ENCODE data around the gene TXNDC8.

- TF ChIP-seq EZH2 (IDR thresholded peaks at IDR 0.05), result no peak
- TF ChIP-seq FOXP2 (optimal IDR thresholded peaks at IDR 0.05; ENCODE audit: control extremely low read depth, extremely low read length, insufficient read depth), result no peak
- no peak for TF ChIP-seq POLR2AphosphoS5 (IDR thresholded peaks at IDR 0.05; ENCODE audit: borderline replicate concordance, low read depth, low read length)
Observed at GRCh38 chr9:110344821-110345220, 7.2 kb upstream of the TXNDC8 start.

Measured in SK-N-MC (cell line).